OCI-LY7 (cell line): ENCODE data around the gene CTTNBP2.

Experiments used
- EZH2phosphoT487 ChIP-seq: fragments of 200-600 bp; sonication (generic); IDR thresholded peaks from 2 replicates; pipeline ENCODE4 v1.6.1; 2018; ENCODE audit warnings: low read depth, borderline replicate concordance, mild to moderate bottlenecking, mixed run types, antibody characterized with exemption, low read length, moderate library complexity, mixed read lengths
- TF ChIP-seq, protein P1 (sequence below): fragments of 200-600 bp; sonication (generic); conservative IDR thresholded peaks from 2 replicates; pipeline ENCODE4 v1.5.1; 2014; ENCODE audit warnings: mild to moderate bottlenecking, antibody characterized with exemption, low read length, moderate library complexity, mixed read lengths

DNA sequence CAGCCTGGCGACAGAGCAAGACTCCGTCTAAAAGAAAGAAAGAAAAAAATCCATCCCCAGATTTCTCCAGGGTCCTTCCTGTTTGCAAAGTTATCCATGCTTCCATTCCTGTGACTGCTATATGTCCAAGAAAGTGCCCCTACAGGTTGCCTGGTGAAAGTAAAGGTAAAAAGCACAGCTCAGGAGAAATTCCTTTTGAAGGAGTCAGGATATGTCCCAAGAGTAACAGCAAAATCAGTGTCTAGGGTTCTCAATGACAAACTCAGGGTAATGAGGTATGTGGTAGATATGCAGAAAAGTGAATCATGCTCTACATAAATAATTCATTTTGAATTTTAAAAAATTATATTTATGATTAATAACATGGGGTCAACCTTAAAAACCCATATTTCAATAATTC is 91.5 kb downstream of the CTTNBP2 start:
- TF ChIP-seq, protein P1, sequence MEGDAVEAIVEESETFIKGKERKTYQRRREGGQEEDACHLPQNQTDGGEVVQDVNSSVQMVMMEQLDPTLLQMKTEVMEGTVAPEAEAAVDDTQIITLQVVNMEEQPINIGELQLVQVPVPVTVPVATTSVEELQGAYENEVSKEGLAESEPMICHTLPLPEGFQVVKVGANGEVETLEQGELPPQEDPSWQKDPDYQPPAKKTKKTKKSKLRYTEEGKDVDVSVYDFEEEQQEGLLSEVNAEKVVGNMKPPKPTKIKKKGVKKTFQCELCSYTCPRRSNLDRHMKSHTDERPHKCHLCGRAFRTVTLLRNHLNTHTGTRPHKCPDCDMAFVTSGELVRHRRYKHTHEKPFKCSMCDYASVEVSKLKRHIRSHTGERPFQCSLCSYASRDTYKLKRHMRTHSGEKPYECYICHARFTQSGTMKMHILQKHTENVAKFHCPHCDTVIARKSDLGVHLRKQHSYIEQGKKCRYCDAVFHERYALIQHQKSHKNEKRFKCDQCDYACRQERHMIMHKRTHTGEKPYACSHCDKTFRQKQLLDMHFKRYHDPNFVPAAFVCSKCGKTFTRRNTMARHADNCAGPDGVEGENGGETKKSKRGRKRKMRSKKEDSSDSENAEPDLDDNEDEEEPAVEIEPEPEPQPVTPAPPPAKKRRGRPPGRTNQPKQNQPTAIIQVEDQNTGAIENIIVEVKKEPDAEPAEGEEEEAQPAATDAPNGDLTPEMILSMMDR, result no peak
- no peak for TF ChIP-seq EZH2phosphoT487
